Uterus (tissue), 2 donors: ENCODE data around the gene COX4I1.

Source experiments
- CTCF ChIP-seq, 4 experiments: fragments of 200-600 bp in 2 of 4; fragments of 450-650 bp in 2 of 4; sonication (generic) in 2 of 4; IDR thresholded peaks; one replicate each; pipeline ENCODE4 v1.5.1; 2016 to 2019; ENCODE audit warnings: antibody characterized with exemption in 4 of 4, mild to moderate bottlenecking in 2 of 4, moderate library complexity in 1 of 4
- POLR2A ChIP-seq, 2 donors: fragments of 450-650 bp; IDR thresholded peaks; one replicate each; pipeline ENCODE4 v1.6.1; 2016; ENCODE audit warnings: antibody characterized with exemption in 2 of 2, mild to moderate bottlenecking in 1 of 2, moderate library complexity in 1 of 2

GRCh38 chr16:85752511-85753420 lies 46.7 kb upstream of the COX4I1 start:
- peak in 1 of 4 experiments; percentile 25 for TF ChIP-seq CTCF (IDR thresholded peaks at IDR 0.05)
- TF ChIP-seq POLR2A (IDR thresholded peaks at IDR 0.05), result no peak
